ENCODE data around the gene LRRC37A2.
"Not testable (repeated sequence)": the region's sequence is repeated elsewhere in the genome, so short reads cannot be mapped to it uniquely, and the experiment has no call there.

Gene LRRC37A2

GRCh38 chr17:46512168-46512567 lies at the start of gene LRRC37A2:
LRRC37A2 (plus strand) TSS chr17:46512468; CDS start chr17:46512713, 245 bp downstream.
- DNase-seq = not testable (repeated sequence)

- DNase-seq = not testable (repeated sequence)
These were observed 44.6 kb upstream of the LRRC37A2 start for GRCh38 chr17:46467618-46468017.

GRCh38 chr17:46474489-46474888 lies 37.8 kb upstream of the LRRC37A2 start:
- not testable (repeated sequence) for DNase-seq

- not testable (repeated sequence) for DNase-seq
These were observed 36.7 kb upstream of the LRRC37A2 start for GRCh38 chr17:46475583-46475982.

GRCh38 chr17:46478823-46479222 lies 33.4 kb upstream of the LRRC37A2 start:
- not testable (repeated sequence) for DNase-seq

GRCh38 chr17:46481310-46481709 lies 31.0 kb upstream of the LRRC37A2 start:
- not testable (repeated sequence) for DNase-seq

- not testable (repeated sequence) for DNase-seq
These were observed 20.2 kb upstream of the LRRC37A2 start for GRCh38 chr17:46492021-46492420.

- not testable (repeated sequence) for DNase-seq
These were observed 12.7 kb upstream of the LRRC37A2 start for GRCh38 chr17:46499437-46500139.

GRCh38 chr17:46505896-46506295 lies 6.4 kb upstream of the LRRC37A2 start:
- DNase-seq = not testable (repeated sequence)

- DNase-seq = not testable (repeated sequence)
These were observed 22.4 kb downstream of the LRRC37A2 start for GRCh38 chr17:46534716-46535115.

- DNase-seq = not testable (repeated sequence)
These were observed 36.3 kb downstream of the LRRC37A2 start for GRCh38 chr17:46548607-46549006.

- not testable (repeated sequence) for DNase-seq
These were observed 46.9 kb downstream of the LRRC37A2 start for GRCh38 chr17:46559155-46559554.

- not testable (repeated sequence) for DNase-seq
These were observed 47.8 kb downstream of the LRRC37A2 start for GRCh38 chr17:46560048-46560447.

- DNase-seq = not testable (repeated sequence)
These were observed 54.0 kb downstream of the LRRC37A2 start for GRCh38 chr17:46566284-46566683.

- DNase-seq = not testable (repeated sequence)
These were observed 54.7 kb downstream of the LRRC37A2 start for GRCh38 chr17:46566980-46567379.

GRCh38 chr17:46571796-46572195 lies 59.5 kb downstream of the LRRC37A2 start:
- DNase-seq = not testable (repeated sequence)

- not testable (repeated sequence) for DNase-seq
These were observed 67.1 kb downstream of the LRRC37A2 start, which contains the start of gene ARL17A for GRCh38 chr17:46579083-46580075. ARL17A (minus strand) TSS chr17:46579691; CDS start chr17:46576322, 3,369 bp downstream.

GRCh38 chr17:46580082-46580481 lies 67.8 kb downstream of the LRRC37A2 start:
- not testable (repeated sequence) for DNase-seq

- not testable (repeated sequence) for DNase-seq
These were observed 73.2 kb downstream of the LRRC37A2 start for GRCh38 chr17:46585444-46585843.

GRCh38 chr17:46590157-46591146 lies 78.2 kb downstream of the LRRC37A2 start, which contains the start of gene NSF:
NSF (plus strand) TSS chr17:46590669; CDS start chr17:46590776, 107 bp downstream.
- DNase-seq = not testable (repeated sequence)

GRCh38 chr17:46591332-46591731 lies 79.1 kb downstream of the LRRC37A2 start:
- not testable (repeated sequence) for DNase-seq
